CD1c-positive myeloid dendritic cell (primary cell): ENCODE results near the gene FAM111A.
A peak's percentile ranks its signal among the peaks of the same experiment; 100 is the strongest.

Source experiments
- DNase-seq: peaks from one replicate; pipeline ENCODE4 v3.0.0-alpha.2; 2016; ENCODE audit errors: extremely low spot score

The FAM111A gene

GRCh38 chr11:59199546-59200422, 57.1 kb downstream of the FAM111A start:
- DNase-seq = peak; percentile 60

DNA sequence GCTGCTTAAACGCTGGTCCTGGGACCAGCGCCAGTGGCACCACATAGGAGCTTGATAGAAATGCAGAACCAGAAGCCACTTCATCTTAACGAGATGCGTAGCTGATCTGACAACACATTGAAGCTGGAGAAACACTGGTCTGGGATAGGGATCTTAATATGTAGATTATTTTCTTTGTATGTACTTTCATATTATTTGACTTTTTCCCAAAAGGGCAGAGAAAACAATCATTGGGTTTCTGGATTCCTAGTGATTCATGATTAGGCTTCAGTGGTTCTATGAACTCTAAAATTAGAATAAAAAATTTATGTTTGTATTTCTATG, 57.7 kb downstream of the FAM111A start:
- DNase-seq = no peak

DNA sequence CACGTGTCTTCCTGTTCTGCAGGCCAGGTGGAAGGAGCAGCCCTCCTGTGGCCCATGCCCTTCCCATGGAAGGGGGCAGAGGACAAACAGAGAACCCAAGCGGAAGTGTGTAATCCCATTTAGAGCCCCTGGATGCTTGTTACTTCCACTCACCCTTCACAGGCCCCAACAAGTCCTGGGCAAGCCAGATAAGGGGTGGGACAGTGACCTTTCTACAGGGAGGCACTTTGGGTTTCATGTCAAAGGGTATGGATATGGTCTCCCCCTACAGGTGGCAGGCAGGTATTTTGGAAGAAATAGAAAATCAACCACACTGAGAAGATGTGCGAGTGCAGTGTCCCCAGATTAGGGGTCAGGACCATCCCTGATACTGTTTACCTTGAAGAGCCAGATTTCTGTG, 58.7 kb downstream of the FAM111A start:
- DNase-seq = no peak
